NCI-H460 (cell line): ENCODE measurements around the gene CARD10. TPM values are rescaled to one million over a fixed set of nuclear protein-coding genes. Genes with fewer than 3 reads are reported as not detected.

Experiments
- DNase-seq: peaks from one replicate; pipeline ENCODE4 v3.0.0-alpha.2; 2016; ENCODE audit warnings: low read depth; ENCODE audit errors: extremely low read depth
- total RNA-seq: library from RNA; depleted of rRNA; stranded (reverse); fragments of >200 nt; shearing (Covaris generic); gene quantifications from 2 replicates; pipeline ENCODE4 v1.2.3, GENCODE V29; 2014

The CARD10 gene
- total RNA-seq, 1 experiment from 2014 or later: 4.7 TPM

DNA sequence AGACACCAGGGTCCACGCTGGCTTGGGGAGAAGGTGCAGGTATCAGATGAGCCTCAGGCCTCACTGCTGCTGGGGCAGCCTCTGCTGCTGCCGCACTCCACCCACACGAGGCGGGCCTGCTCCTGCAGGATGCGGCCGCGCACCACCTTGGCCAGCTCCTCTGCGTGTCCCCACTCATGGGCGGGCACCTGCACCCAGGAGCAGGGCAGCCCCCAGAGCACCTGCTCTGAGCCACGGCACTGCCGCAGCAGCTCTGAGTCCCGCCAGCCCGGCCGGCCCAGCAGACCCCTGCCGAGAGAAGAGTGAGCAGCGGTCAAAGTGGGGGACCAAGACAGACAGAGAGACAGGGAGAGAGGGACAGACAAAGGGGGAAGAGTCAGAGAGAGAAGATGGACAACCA is 28.1 kb downstream of the CARD10 start:
- no peak for DNase-seq

DNA sequence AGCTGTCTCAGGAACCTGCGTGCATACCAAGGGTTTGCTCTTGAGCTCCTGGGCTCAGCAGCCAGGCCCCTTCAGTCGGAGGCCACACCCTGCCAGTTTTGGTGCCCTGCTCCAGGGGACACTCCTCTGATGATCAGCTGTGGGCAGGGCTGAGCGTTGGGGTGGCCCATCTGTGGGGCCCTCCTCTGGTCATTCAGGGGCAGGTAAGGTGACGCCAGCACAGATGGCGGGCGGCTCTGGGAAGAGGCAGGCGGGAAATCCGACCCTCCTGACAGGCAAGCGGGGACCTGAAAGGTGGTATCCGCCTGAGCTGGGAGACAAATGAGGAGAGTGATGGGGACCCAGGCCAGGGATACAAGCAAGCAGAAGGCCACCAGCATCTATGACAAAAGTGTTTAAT is 29.2 kb downstream of the CARD10 start:
- DNase-seq: no peak

DNA sequence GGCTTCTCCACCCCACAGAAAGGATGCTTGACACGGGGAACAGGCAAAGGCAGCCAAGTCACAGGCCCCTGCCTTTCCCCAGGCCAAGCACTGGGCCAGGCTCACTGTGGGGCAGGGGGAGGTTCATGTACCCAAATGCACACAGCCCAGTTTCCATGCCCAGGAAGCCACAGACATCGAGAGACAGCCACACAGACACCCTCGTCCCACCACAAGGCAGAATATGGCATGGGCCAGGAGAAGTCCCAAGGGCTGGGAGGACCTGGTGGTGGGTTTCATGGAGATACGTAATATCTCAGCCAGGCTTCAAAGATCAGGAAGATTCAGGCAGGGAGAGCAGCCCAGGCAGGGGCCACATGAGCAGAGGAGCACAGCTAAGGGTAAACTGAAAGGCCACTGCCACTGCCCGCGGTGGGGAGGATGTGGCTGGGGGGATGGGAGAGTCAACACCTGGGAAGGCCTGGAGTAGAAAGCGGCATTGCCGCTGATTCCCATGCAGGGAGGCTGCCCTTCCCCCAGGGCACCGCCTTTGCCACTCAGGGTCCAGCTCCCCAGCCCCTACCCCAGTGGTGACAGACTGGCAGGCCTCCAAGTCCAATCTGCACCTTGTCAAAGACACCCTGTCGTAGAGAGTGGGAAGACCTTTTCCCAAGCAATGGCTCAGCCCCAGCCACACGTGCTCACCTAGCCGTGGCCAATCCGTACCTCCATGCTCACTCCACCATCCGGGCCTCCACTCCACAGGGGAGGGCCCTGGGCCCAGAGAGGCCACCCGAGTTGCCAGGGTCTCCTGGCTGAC is 30.7 kb downstream of the CARD10 start:
- DNase-seq: no peak

DNA sequence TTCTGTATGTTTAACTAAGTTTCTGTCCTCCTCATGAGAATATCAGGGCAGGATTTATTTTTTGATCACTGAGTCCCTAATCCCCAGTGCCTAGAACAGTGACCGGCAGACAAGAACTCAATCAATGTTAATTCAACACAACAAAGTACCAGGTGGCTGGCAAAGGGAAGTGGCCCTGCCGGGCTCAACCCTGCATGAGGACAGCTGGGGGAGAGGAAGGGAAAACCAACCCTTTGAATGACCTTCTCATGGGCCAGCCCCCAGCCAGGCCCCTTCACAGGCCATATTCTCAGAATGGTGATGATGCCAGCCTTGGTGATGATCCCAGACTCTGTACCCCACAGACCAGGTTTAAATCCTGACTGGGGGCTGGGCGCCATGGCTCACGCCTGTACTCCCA is 31.6 kb downstream of the CARD10 start:
- DNase-seq: no peak

DNA sequence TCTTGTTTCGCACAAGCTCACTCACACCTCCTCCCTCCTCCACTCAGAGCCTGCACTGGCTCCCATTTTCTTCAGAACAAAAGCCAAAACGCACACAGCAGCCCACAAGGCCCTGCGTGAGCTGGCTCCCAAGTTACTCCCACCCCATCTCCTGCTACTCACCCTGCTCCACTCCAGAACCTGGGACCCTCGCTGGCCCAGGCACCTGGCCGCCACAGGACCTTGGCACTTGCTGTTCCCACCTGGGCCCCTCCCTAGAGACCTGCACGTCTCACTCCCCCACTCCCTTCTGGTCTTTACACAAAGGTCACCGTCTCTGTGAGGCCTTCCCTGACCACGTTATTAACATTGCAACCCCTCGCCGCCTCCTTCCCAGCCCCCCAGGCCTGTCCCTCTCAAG is 32.1 kb downstream of the CARD10 start:
- no peak for DNase-seq

DNA sequence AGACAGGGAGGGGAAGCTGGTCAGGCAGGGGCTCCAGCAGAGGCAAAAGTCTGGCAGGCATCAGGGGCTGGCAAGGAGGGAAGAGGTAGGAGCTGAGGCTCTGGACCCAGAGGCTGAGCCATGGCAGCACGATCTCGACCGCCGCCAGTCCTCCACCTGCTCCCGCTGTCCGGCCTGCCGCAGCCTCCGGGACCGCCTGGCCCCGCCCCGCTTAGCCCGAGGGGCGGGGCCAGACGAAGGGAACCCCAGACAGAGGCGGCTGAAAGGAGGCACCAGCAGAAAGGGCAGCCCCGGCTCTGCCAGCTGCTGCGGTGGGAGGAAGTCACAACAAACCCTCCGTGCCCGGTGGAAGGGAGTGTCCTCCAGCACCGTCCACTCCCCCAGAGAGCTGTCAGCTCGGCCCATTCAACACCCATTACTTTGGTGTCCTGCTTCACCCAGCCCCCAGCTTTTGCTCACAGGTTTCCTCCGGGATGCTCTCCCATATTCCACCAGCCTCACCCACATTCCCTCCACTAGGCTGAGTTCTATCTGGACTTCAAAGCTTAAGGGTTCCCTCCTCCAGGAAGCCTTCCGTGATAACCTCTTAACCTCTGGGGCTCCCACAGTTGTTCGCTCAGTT is 32.9 kb downstream of the CARD10 start, which contains the start of gene MFNG:
TSS of gene MFNG (minus strand) at position 161 of the 622 bp plus-strand sequence. CDS start 207 bp downstream, outside the sequence.
- DNase-seq: no peak

DNA sequence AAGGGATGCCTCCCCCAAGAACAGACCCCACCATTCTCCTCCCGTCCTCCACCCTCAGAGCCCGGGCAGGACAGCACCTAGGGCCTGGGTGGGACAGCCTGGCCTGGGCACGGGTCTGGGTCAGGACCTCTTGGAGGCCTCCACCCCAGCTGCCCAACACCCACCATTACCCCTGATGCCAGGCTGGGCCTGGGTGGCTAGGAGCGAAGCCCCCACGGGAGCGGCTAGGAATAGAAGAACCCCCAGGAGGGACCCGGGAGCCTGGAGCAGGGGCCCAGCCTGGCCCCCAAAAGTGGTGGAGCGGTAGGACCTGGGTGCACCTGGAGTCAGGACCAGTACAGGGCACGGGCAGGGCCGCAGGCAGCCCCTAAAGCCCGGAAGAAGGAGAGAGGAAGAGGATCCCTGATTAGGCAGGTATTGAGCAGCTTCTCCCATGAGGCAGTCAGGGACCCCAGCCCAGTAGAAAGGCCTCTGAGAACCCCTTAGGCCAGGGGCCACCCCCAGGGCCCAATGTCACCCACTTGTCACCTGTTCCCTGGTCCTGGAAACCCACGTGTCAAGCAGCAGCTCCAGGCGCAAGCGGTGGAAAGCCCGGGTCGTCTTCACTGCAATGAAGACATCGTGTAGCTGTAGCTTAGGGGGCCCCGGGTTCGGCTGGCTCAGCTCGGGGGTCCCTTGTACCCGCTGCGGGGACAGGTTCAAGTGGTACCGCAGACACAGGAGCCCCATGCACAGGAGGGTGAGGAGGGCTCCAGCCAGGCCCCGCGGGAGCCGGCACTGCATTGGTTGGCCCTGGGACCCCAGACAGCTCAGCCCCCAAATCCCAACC is 33.6 kb downstream of the CARD10 start:
- no peak for DNase-seq

DNA sequence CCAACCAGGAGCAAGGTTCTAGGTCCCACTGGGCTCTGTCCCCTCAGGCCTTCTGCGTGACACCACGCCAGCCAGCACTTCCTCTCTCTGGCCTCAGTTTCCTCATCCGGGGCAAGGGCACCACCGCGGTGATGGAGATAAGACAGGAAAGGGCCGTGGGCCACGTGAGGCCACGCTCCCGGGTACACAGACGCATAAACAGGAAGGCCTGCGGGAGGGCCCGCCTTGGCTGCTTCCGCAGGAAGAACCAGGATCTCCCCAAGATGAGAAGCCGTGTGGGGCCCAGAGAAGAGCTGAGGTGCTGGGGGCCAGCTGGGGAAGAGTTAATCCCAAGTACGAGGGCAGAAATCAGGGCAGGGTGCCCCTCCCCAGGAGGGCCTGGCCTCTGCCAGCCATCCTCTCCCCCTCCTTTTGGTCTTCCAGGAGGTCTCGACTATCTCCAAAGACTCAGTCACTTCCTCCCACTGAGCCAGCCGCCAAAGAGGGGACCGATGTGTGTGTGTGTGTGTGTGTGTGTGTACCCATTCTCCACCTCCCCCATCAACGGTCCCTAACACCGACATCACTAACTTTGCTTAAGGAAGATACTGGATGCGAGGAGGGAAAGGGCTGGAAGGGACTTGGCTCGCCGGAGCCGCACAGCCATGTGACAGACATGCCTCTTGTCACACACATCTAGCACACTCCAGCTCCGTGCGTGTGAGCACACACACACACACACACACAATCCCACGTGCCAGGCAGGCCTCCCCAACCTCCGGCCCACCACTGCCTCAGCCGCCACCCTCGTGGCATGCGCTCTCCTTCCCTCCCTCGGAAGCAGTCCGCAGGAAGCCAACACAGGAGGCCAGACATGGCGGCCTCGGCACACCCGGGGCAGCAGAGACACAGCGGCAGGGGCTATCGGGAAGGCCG is 34.5 kb downstream of the CARD10 start:
- DNase-seq: no peak

DNA sequence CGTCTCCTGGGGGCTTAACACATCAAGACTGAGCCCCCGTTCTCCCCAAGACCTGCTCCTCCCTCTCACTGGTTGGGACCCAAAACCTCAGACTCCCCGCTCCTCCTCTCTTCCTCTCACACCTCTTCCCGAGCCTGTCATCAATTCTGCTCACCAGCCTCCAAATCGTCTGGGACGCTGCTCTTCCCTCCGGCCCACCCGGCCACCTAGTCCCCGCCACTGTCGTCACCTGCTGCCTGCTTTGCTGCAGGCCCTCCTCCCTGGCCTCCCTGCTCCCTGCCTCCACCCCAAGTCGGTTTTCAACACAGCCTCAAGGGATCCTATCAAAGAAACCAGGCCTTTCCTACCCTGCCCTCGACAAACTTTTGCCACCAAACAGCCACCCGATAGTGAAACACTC is 36.2 kb downstream of the CARD10 start:
- no peak for DNase-seq

DNA sequence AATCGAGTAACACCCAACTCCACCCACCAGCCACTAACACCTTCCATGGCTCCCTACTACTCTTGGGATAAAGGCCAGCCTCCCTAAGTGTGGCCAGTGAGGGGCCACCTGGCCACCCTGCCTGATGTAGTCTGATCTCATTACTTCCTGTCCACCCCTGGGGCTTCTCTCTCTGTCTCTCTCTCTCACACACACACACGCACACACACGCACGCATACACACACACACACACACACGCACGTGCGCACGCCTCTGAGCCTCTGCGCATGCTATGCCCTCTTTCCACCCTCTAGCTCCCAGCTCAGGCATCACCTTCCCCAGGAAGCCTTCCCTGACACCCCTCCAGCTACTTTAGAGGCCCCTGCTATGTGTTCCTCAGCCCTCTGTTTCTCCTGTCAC is 37.0 kb downstream of the CARD10 start:
- no peak for DNase-seq

DNA sequence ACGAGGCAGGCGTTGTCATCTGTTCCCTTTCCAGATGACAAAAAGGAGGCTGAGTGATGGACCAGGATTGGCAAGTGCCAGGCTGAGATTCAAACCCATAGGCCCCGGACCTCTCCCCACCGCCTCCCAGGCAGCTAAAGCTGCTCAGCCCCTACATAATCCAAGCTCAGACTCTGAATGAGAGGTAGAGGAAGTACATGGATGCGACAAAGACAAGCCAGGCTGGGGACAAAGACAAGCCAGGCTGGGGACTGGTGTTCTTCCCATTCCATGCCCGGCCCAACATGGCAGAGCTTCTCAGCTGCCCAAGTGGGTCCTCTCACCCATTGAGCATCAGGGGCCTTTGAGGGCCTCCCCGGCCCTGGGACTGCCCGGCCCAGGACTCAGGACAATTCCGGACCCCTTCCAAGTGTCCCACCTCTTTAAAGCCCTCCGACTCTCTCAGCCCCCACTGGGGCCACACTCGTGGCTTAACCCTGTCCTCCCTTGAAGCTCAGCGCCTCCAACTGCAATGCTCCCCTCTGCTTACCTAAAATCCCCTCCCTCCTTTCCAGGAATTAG is 37.8 kb downstream of the CARD10 start:
- DNase-seq: no peak

DNA sequence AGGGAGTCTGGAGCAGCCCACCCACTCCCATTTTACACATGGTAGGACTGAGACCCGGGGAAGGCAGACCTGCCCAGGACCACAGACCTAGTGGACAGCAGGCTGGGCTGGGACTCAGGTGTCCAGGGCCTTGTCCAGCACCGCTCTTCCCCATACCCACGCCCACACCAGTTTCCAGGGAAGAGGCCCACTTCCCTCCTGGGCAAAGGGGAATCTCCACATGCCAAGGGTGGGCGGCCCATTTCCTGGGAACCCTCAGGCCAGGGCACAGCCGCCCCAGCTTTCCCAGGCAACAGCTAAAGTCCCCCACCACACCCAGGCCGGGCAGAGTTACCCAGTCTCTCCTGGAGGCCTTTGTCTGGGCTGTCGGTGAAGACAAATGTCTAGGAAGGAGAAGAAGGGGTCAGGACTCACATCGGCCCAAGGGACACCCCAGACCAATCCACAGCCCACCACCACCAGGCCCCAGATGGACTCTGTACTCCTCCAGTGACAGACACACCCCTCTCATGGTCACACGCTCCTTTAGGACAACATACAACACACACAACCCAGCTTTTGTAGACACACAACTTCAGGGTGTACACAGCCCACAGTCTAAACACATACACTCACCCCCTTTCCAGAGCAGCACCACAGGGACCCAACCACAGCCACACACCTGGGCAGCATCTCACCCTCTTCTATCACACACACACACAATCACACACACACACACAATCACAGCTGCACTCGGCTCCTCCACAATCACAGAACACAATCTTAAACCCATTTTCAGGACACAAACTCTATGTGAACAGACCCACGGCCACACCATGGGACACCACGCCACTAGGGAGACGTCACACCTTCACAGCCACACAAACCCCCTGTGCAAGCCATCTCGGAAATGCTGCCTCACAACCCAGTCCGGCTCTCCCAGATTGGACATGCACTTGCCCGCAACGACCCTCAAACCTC is 38.5 kb downstream of the CARD10 start:
- DNase-seq: no peak

DNA sequence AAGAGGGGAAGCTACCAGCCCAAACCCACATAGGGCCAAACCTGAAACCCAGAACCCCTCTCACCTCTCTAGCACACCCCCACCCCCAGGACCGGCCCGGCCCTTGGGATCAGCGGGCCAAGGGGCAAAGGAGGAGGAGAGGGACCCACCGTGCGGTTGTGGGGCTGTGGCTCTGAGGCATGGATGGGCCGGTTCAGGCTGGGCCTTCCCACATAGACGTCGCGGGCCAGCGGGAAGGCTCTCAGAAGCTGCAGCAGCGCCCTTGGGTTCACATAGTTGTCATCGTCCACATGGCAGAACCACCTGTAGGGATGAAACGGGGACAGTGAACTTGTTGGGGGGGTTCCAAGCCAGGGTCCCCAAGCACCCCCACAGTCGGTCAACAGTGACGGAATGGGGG is 40.0 kb downstream of the CARD10 start:
- no peak for DNase-seq

DNA sequence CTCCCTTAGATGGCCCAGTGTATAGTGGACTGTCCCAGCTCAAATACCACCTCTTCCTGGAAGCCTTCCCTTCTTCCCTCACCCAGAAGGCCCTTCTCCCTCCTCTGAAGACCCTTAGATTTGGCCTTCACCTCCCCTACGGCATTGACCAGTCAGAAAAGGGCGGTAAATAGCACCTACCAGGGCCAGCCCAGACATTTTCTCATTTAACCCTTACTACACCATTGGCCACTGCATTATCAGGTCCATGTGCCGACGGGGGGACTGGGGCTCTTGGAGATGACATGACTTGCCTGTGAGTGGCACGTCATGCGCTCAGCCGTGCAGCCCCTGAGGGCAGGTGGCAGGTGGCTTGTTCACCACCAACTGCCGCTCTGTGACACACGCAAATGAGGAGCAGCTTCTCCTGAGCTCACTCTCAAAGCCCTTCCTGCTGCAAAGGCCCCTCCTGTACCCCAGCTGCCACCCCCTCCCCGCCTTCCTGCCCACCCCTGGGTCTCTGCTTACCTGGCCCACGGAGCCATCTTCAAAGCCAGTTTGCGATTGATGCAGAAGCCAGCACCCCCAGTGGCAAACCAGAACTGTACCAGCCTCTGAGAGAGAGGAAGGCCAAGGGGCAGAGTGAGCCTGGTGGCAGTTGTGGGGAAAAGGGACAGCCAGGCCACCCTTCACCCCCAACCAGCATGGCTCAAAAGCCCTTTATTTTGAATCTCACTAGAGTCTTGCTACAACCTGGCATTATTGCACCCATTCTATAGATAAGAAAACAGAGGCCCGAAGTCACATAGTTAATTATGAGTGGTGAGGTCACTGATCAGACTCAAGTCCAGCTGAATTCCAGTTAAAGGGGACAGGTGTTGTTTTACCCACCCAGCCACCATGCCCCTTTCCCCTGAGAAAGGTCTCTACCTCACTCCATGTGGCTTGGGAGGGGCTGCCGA is 42.6 kb downstream of the CARD10 start:
- DNase-seq: no peak

DNA sequence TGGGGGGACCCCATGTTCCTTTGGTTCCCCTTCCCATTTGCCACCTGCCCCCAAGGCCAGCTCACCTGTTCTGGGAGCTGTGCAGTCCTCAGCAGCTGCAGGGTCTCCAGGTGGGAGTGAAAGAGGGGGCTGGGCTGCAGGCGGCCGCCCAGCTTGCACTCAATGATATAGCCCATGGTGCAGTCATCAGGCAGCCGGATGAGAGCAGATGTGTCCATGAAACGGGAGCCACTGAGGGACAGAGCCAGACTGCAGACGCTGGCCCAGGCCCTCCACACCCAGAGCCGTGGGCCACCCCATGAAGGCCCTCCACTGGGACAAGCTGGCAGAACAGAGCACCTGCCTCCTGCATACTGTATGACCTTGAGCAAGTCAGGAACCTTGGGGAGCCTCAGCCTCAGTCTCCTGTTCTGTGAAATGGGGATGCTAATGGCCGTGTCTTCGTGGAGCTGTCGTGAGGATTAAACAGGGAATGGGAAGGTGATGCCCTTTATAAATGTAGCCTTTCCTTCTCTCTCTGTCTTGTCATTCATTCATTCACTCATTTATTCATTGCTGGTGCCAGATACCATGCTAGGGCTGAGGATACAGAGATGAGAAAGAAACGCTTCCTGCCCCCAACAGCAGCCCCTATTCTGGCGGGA is 44.6 kb downstream of the CARD10 start:
- DNase-seq: no peak

DNA sequence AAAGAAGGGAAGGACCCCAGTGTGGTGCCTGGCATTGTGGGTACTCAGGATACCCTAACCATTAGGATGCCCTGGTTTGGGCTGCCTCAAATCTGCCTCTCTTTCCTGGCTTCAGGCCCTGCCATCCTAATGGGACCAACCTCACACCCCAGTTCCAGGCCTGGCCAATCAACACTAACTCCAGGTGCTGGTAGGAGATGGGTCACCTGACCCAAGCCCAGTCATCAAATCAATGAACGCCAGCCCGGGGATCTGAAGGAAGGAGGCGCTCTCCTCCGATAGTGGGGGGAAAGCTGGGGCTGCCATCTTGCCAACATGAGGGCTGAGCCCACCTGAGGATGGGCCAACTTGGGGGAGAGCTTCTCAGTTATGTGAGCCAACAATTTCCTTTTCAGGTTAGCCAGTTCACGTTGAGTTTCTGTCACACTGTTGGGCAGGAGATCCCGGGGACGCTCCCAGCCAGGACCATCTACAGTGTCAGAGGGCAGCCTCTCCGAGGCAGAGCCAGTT is 45.7 kb downstream of the CARD10 start:
- DNase-seq: no peak

DNA sequence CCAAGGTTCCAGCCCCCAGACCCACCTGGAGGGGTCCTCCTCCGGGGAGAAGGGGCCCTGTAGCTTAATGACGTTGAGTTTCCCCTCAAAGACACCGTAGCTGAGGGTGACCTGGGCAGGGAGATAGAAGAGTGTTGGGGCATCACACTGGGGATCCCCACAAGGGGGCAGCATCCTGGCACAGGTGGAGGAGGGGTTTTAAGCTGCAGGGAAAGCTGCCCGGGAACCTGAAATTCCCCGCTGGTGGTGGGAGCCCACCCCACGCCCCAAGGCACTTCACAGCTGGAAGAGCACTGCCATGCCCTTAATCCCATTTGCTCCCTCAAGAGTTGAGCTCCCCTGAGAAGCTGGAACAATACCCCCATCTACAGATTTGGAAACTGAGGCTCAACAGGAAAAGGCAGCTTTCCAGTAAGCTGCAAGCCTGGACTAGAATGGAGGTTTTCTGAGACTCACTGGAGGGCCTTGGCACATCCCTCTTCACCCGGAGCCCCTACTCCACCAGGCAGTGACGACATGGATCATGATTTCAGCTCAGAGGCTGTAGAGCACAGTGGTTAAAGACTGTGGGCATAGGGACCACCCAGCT is 46.7 kb downstream of the CARD10 start:
- no peak for DNase-seq
